SK-N-SH treated with all-trans-retinoic acid at 6 μM for 48 hours (cell line): ENCODE measurements around the gene MYPN.

ENCODE experiments used
- ATAC-seq: fragments of 200-7000 bp; cut with Tn5 transposase; 3 replicates; pipeline ENCODE4 v1.9.1; 2020; ENCODE audit warnings: mild to moderate bottlenecking, moderate library complexity
- ARNTL ChIP-seq: fragments of 450-650 bp; formaldehyde crosslinking; IDR thresholded peaks from 2 replicates; pipeline ENCODE4 v1.5.0; 2020; ENCODE audit warnings: low read depth, mild to moderate bottlenecking, moderate library complexity, borderline replicate concordance
- BACH2 ChIP-seq: fragments of 250-450 bp; sonication (Bioruptor Pico); IDR thresholded peaks from 2 replicates; pipeline ENCODE4 v1.9.0; 2021; ENCODE audit warnings: mild to moderate bottlenecking, borderline replicate concordance
- CSDC2 ChIP-seq: fragments of 250-450 bp; sonication (Bioruptor Pico); IDR thresholded peaks from 2 replicates; pipeline ENCODE4 v1.5.0; 2020; ENCODE audit warnings: mild to moderate bottlenecking, moderate library complexity
- ESRRG ChIP-seq: fragments of 250-450 bp; sonication (Bioruptor Pico); IDR thresholded peaks from 2 replicates; pipeline ENCODE4 v1.6.1; 2021; ENCODE audit warnings: mild to moderate bottlenecking
- GLIS3 ChIP-seq: fragments of 250-450 bp; sonication (Bioruptor Pico); IDR thresholded peaks from 2 replicates; pipeline ENCODE4 v1.5.0; 2020; ENCODE audit warnings: mild to moderate bottlenecking, moderate library complexity
- ISL1 ChIP-seq: fragments of 250-450 bp; sonication (Bioruptor Pico); IDR thresholded peaks from 2 replicates; pipeline ENCODE4 v2.1.2; 2022; ENCODE audit warnings: mild to moderate bottlenecking, moderate library complexity
- OSR1 ChIP-seq: fragments of 250-450 bp; sonication (Bioruptor Pico); IDR thresholded peaks from 2 replicates; pipeline ENCODE4 v1.8.0; 2022; ENCODE audit warnings: moderate library complexity, mild to moderate bottlenecking, inconsistent platforms
- PPARA ChIP-seq: fragments of 250-450 bp; sonication (Bioruptor Pico); IDR thresholded peaks from 2 replicates; pipeline ENCODE4 v1.5.0; 2020; ENCODE audit warnings: mild to moderate bottlenecking, borderline replicate concordance
- RARB ChIP-seq: fragments of 250-450 bp; sonication (Bioruptor Pico); IDR thresholded peaks from 2 replicates; pipeline ENCODE4 v1.8.0; 2021; ENCODE audit warnings: mild to moderate bottlenecking, moderate library complexity
- SNAI2 ChIP-seq: fragments of 250-450 bp; sonication (Bioruptor Pico); IDR thresholded peaks from 2 replicates; pipeline ENCODE4 v1.5.0; 2020; ENCODE audit warnings: mild to moderate bottlenecking, moderate library complexity
- TCF4 ChIP-seq: fragments of 250-450 bp; sonication (Bioruptor Pico); IDR thresholded peaks from 2 replicates; pipeline ENCODE4 v1.8.0; 2021; ENCODE audit warnings: mild to moderate bottlenecking, moderate library complexity, borderline replicate concordance
- TOX ChIP-seq: fragments of 250-450 bp; sonication (Bioruptor Pico); IDR thresholded peaks from 2 replicates; pipeline ENCODE4 v1.8.0; 2021; ENCODE audit warnings: mild to moderate bottlenecking, moderate library complexity, borderline replicate concordance
- ZC3H10 ChIP-seq: fragments of 250-450 bp; sonication (Bioruptor Pico); IDR thresholded peaks from 2 replicates; pipeline ENCODE4 v1.5.1; 2021; ENCODE audit warnings: mild to moderate bottlenecking, moderate library complexity
- ZFP3 ChIP-seq: fragments of 250-450 bp; sonication (Bioruptor Pico); IDR thresholded peaks from 2 replicates; pipeline ENCODE4 v1.5.0; 2020; ENCODE audit warnings: mild to moderate bottlenecking, moderate library complexity
- ZFP30 ChIP-seq: fragments of 450-650 bp; formaldehyde crosslinking; IDR thresholded peaks from 2 replicates; pipeline ENCODE4 v1.5.0; 2022; ENCODE audit warnings: mild to moderate bottlenecking, moderate library complexity
- ZNF565 ChIP-seq: fragments of 450-650 bp; formaldehyde crosslinking; conservative IDR thresholded peaks from 2 replicates; pipeline ENCODE4 v1.5.0; 2020; ENCODE audit warnings: low read depth, mild to moderate bottlenecking, moderate library complexity
- ZNF70 ChIP-seq: fragments of 450-650 bp; formaldehyde crosslinking; IDR thresholded peaks from 2 replicates; pipeline ENCODE4 v1.5.0; 2020; ENCODE audit warnings: mild to moderate bottlenecking, moderate library complexity
- ZNF8 ChIP-seq: fragments of 450-650 bp; formaldehyde crosslinking; IDR thresholded peaks from 2 replicates; pipeline ENCODE4 v1.5.0; 2020; ENCODE audit warnings: mild to moderate bottlenecking, moderate library complexity
- TF ChIP-seq, protein P1 (sequence below): fragments of 250-450 bp; sonication (Bioruptor Pico); IDR thresholded peaks from 2 replicates; pipeline ENCODE4 v1.5.1; 2021; ENCODE audit warnings: mild to moderate bottlenecking, moderate library complexity
- TF ChIP-seq, protein P2 (sequence below): fragments of 250-450 bp; sonication (Bioruptor Pico); IDR thresholded peaks from 2 replicates; pipeline ENCODE4 v1.8.0; 2021; ENCODE audit warnings: low read depth, mild to moderate bottlenecking, moderate library complexity, borderline replicate concordance
- TF ChIP-seq, protein P3 (sequence below): fragments of 250-450 bp; sonication (Bioruptor Pico); IDR thresholded peaks from 2 replicates; pipeline ENCODE4 v1.5.0; 2020; ENCODE audit warnings: mild to moderate bottlenecking, moderate library complexity
- TF ChIP-seq, protein P4 (sequence below): fragments of 250-450 bp; sonication (Bioruptor Pico); IDR thresholded peaks from 2 replicates; pipeline ENCODE4 v1.5.1; 2020; ENCODE audit warnings: low read depth, mild to moderate bottlenecking, moderate library complexity
- TF ChIP-seq, protein P5 (sequence below): fragments of 250-450 bp; sonication (Bioruptor Pico); IDR thresholded peaks from 2 replicates; pipeline ENCODE4 v1.8.0; 2020; ENCODE audit warnings: mild to moderate bottlenecking, moderate library complexity, borderline replicate concordance

Gene MYPN

DNA sequence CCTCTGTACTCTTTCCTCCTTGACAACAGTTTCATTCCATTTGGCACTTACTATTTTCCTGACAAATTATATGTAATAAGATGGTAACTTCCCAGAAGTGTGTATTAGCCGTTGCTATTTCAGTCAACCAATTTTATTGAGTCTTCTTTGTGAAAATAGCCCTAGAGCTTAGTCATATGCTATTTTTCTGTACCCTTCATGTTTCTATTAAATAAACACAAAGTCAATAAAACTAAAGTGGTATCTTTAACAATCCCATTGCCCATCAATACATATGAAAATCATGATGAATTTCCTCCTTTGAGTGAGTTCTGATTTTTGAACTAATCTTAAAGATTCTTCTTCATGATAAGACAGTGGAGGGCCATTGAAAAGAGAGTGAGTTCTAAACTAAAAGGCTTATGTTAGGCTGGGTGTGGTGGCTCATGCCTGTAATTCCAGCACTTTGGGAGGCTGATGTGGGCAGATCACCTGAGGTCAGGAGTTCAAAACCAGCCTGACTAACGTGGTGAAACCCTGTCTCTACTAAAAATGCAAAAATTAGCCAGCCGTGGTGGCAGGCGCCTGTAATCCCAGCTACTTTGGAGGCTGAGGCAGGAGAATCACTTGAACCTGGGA is 5.9 kb upstream of the MYPN start:
- no peak for TF ChIP-seq BACH2
- TF ChIP-seq PPARA, result no peak
- TF ChIP-seq, protein P1, sequence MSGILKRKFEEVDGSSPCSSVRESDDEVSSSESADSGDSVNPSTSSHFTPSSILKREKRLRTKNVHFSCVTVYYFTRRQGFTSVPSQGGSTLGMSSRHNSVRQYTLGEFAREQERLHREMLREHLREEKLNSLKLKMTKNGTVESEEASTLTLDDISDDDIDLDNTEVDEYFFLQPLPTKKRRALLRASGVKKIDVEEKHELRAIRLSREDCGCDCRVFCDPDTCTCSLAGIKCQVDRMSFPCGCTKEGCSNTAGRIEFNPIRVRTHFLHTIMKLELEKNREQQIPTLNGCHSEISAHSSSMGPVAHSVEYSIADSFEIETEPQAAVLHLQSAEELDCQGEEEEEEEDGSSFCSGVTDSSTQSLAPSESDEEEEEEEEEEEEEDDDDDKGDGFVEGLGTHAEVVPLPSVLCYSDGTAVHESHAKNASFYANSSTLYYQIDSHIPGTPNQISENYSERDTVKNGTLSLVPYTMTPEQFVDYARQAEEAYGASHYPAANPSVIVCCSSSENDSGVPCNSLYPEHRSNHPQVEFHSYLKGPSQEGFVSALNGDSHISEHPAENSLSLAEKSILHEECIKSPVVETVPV, result no peak
- no peak for TF ChIP-seq ARNTL (CRISPR knock-in tag)
- no peak for TF ChIP-seq ZNF70 (CRISPR knock-in tag)
- TF ChIP-seq, all 23 proteins: peak for 0
- no peak for ATAC-seq

DNA sequence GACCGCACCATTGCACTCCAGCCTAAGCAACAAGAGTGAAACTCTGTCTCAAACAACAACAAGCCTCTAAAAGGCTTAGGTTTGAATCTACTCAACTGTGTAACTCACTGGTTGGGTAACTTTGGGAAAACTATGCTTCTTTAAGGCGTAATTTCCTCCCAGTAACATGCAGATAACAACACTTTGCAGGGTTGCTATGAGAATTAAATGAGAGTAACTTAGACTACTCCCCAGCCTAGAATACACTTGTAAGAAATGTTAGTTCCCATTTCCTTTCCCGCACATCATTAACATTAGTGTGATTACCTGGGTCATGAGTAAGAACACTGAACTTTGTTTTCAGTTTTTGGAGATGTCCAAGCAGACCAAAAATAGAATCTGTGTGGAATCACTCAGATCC is 5.4 kb upstream of the MYPN start:
- TF ChIP-seq ESRRG (no peak), GLIS3 (CRISPR knock-in tag) (no peak), ARNTL (CRISPR knock-in tag) (no peak), ZNF70 (CRISPR knock-in tag) (no peak), ISL1 (no peak), RARB (CRISPR knock-in tag) (no peak)
- ATAC-seq, result no peak

DNA sequence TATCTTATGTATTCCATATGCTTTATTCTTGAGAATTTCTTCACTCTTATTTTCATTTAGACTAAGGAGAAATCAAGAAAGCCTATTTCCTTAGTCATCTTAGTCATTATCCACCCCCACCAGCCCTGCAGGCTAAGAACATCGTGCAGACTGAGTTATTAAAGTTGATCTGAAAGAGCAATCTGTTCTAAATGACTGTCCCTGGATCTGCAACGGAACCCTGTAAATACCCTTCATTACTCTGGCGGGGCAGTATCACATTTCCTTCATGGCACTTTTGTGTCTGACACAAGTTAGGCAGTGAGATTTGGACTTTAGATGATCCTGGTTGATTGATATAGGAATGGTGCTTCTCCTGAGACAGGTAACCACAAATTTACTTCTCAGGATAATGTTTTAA is 3.5 kb upstream of the MYPN start:
- peak; percentile 88 for ATAC-seq
- TF ChIP-seq GLIS3 (CRISPR knock-in tag) (no peak), OSR1 (CRISPR knock-in tag) (no peak), CSDC2 (CRISPR knock-in tag) (no peak), SNAI2 (no peak), ARNTL (CRISPR knock-in tag) (no peak), PPARA (no peak), ZC3H10 (CRISPR knock-in tag) (no peak), ZNF70 (CRISPR knock-in tag) (no peak), BACH2 (no peak), ESRRG (no peak)
- TF ChIP-seq, protein P2, sequence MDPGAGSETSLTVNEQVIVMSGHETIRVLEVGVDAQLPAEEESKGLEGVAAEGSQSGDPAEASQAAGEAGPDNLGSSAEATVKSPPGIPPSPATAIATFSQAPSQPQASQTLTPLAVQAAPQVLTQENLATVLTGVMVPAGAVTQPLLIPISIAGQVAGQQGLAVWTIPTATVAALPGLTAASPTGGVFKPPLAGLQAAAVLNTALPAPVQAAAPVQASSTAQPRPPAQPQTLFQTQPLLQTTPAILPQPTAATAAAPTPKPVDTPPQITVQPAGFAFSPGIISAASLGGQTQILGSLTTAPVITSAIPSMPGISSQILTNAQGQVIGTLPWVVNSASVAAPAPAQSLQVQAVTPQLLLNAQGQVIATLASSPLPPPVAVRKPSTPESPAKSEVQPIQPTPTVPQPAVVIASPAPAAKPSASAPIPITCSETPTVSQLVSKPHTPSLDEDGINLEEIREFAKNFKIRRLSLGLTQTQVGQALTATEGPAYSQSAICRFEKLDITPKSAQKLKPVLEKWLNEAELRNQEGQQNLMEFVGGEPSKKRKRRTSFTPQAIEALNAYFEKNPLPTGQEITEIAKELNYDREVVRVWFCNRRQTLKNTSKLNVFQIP (CRISPR knock-in tag), result no peak
- TF ChIP-seq, protein P3, sequence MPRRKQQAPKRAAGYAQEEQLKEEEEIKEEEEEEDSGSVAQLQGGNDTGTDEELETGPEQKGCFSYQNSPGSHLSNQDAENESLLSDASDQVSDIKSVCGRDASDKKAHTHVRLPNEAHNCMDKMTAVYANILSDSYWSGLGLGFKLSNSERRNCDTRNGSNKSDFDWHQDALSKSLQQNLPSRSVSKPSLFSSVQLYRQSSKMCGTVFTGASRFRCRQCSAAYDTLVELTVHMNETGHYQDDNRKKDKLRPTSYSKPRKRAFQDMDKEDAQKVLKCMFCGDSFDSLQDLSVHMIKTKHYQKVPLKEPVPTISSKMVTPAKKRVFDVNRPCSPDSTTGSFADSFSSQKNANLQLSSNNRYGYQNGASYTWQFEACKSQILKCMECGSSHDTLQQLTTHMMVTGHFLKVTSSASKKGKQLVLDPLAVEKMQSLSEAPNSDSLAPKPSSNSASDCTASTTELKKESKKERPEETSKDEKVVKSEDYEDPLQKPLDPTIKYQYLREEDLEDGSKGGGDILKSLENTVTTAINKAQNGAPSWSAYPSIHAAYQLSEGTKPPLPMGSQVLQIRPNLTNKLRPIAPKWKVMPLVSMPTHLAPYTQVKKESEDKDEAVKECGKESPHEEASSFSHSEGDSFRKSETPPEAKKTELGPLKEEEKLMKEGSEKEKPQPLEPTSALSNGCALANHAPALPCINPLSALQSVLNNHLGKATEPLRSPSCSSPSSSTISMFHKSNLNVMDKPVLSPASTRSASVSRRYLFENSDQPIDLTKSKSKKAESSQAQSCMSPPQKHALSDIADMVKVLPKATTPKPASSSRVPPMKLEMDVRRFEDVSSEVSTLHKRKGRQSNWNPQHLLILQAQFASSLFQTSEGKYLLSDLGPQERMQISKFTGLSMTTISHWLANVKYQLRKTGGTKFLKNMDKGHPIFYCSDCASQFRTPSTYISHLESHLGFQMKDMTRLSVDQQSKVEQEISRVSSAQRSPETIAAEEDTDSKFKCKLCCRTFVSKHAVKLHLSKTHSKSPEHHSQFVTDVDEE (CRISPR knock-in tag), result no peak
- TF ChIP-seq, protein P4, sequence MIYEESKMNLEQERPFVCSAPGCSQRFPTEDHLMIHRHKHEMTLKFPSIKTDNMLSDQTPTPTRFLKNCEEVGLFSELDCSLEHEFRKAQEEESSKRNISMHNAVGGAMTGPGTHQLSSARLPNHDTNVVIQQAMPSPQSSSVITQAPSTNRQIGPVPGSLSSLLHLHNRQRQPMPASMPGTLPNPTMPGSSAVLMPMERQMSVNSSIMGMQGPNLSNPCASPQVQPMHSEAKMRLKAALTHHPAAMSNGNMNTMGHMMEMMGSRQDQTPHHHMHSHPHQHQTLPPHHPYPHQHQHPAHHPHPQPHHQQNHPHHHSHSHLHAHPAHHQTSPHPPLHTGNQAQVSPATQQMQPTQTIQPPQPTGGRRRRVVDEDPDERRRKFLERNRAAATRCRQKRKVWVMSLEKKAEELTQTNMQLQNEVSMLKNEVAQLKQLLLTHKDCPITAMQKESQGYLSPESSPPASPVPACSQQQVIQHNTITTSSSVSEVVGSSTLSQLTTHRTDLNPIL (CRISPR knock-in tag), result no peak

DNA sequence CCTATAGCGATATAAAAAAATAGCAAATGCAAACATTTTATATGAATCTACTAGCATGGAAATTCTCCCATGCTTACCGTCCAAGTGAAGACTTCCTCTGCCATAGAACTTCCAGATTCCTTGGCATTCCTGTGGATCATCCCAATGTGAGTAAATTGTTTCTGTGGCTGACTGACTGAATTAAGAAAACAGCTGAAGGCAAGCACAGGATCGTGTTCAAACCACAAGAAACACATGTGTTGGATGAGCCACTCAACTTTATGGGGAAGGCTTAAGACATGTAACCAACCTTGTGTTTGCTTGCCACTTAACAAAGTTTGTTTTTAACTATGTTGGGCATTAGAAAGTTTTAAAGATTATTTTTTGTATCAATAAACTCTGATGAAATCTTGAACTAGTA is 2.6 kb upstream of the MYPN start:
- TF ChIP-seq PPARA, result no peak
- no peak for TF ChIP-seq ESRRG
- TF ChIP-seq ZNF70 (CRISPR knock-in tag), result no peak
- TF ChIP-seq TOX, result no peak
- peak; percentile 84 for ATAC-seq

DNA sequence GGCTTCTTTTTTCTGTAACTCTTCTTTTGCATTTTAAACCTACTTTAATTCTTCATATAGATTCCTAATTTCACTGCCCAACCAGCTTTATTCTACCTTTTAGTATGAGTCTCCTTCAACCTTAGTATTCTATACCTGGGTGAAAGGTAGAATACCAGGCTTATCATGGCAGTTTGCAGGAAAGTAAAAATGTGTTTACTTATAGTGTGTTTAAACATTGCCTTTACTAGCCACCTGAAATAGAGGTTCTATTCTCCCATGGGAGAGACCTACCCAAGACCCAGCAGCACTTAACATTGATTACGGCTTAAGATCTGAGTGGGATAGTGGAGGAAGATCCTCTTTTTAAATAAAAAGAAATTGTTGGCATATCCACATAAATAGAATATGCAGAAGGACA is 1.6 kb upstream of the MYPN start:
- no peak for TF ChIP-seq ISL1
- no peak for TF ChIP-seq OSR1 (CRISPR knock-in tag)
- no peak for TF ChIP-seq GLIS3 (CRISPR knock-in tag)
- no peak for TF ChIP-seq ZNF565 (CRISPR knock-in tag)
- no peak for TF ChIP-seq CSDC2 (CRISPR knock-in tag)
- no peak for TF ChIP-seq ZFP30 (CRISPR knock-in tag)
- TF ChIP-seq ZC3H10 (CRISPR knock-in tag), result no peak
- no peak for TF ChIP-seq ZNF8 (CRISPR knock-in tag)
- TF ChIP-seq PPARA, result no peak
- no peak for TF ChIP-seq ZFP3 (CRISPR knock-in tag)
- TF ChIP-seq ARNTL (CRISPR knock-in tag), result no peak
- TF ChIP-seq, protein P1, result no peak
- no peak for TF ChIP-seq TOX
- no peak for TF ChIP-seq BACH2
- no peak for TF ChIP-seq TCF4
- TF ChIP-seq ESRRG, result no peak
- TF ChIP-seq, protein P5, sequence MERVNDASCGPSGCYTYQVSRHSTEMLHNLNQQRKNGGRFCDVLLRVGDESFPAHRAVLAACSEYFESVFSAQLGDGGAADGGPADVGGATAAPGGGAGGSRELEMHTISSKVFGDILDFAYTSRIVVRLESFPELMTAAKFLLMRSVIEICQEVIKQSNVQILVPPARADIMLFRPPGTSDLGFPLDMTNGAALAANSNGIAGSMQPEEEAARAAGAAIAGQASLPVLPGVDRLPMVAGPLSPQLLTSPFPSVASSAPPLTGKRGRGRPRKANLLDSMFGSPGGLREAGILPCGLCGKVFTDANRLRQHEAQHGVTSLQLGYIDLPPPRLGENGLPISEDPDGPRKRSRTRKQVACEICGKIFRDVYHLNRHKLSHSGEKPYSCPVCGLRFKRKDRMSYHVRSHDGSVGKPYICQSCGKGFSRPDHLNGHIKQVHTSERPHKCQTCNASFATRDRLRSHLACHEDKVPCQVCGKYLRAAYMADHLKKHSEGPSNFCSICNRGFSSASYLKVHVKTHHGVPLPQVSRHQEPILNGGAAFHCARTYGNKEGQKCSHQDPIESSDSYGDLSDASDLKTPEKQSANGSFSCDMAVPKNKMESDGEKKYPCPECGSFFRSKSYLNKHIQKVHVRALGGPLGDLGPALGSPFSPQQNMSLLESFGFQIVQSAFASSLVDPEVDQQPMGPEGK (CRISPR knock-in tag), result no peak

More for the DNA sequence above, 1.6 kb upstream of the MYPN start:
- ATAC-seq, result no peak
